H9 (cell line): Measurements from ENCODE around the gene ANO9. TPM values are rescaled to one million over a fixed set of nuclear protein-coding genes. Genes with fewer than 3 reads are reported as not detected.

Source experiments
- DNase-seq: peaks from one replicate; pipeline ENCODE4 v3.0.0-alpha.2; 2017
- H2AFZ ChIP-seq: one replicate; pipeline ENCODE4 v1.6.1; 2013; ENCODE audit warnings: mild to moderate bottlenecking, low read length, control low read depth, moderate library complexity
- H2AK5ac ChIP-seq: 2 replicates; pipeline ENCODE4 v1.6.1; 2013; ENCODE audit warnings: low read length, control low read depth, mixed read lengths; ENCODE audit not compliant: insufficient read length
- H2BK120ac ChIP-seq: one replicate; pipeline ENCODE4 v1.6.1; 2013; ENCODE audit warnings: low read depth, mild to moderate bottlenecking, low read length, control low read depth, inconsistent platforms; ENCODE audit not compliant: poor library complexity, severe bottlenecking
- H2BK12ac ChIP-seq: 2 replicates; pipeline ENCODE4 v1.6.1; 2013; ENCODE audit warnings: low read length, control low read depth, mixed read lengths, low read depth; ENCODE audit not compliant: insufficient read length
- H2BK15ac ChIP-seq: 2 replicates; pipeline ENCODE4 v1.6.1; 2013; ENCODE audit warnings: low read depth, low read length, control low read depth
- H2BK20ac ChIP-seq: one replicate; pipeline ENCODE4 v1.6.1; 2013; ENCODE audit warnings: low read depth, mild to moderate bottlenecking, low read length, control low read depth, inconsistent platforms; ENCODE audit not compliant: poor library complexity, severe bottlenecking
- H2BK5ac ChIP-seq: 2 replicates; pipeline ENCODE4 v1.6.1; 2013; ENCODE audit warnings: low read length, control low read depth, mixed read lengths; ENCODE audit not compliant: insufficient read length
- H3K14ac ChIP-seq: 2 replicates; pipeline ENCODE4 v1.6.1; 2013; ENCODE audit warnings: low read length, control low read depth; ENCODE audit not compliant: insufficient read depth
- H3K18ac ChIP-seq: 2 replicates; pipeline ENCODE4 v1.6.1; 2013; ENCODE audit warnings: low read depth, mild to moderate bottlenecking, mixed read lengths, low read length, control low read depth; ENCODE audit not compliant: insufficient read length
- H3K23ac ChIP-seq: 2 replicates; pipeline ENCODE4 v1.6.1; 2013; ENCODE audit warnings: low read length, control low read depth, mixed read lengths, low read depth; ENCODE audit not compliant: insufficient read length
- H3K23me2 ChIP-seq: 2 replicates; pipeline ENCODE4 v1.6.1; 2013; ENCODE audit warnings: low read depth, mild to moderate bottlenecking, mixed read lengths, low read length, control low read depth; ENCODE audit not compliant: insufficient read length, poor library complexity, severe bottlenecking
- H3K27ac ChIP-seq: 2 replicates; pipeline ENCODE4 v1.5.1; 2013; ENCODE audit warnings: low read length, control low read depth, mixed read lengths, low read depth; ENCODE audit not compliant: insufficient read length
- H3K27me3 ChIP-seq: 2 replicates; pipeline ENCODE4 v1.6.1; 2013; ENCODE audit warnings: low read length, control low read depth, inconsistent platforms; ENCODE audit not compliant: insufficient read depth
- H3K4ac ChIP-seq: 2 replicates; pipeline ENCODE4 v1.6.1; 2013; ENCODE audit warnings: low read depth, mild to moderate bottlenecking, control low read depth, inconsistent platforms, low read length, moderate library complexity
- H3K4me1 ChIP-seq: 2 replicates; pipeline ENCODE4 v1.6.1; 2013; ENCODE audit warnings: low read length, control low read depth, inconsistent platforms; ENCODE audit not compliant: insufficient read depth
- H3K4me2 ChIP-seq: 2 replicates; pipeline ENCODE4 v1.6.1; 2013; ENCODE audit warnings: low read length, control low read depth, mixed read lengths; ENCODE audit not compliant: insufficient read length, insufficient read depth
- H3K56ac ChIP-seq: 2 replicates; pipeline ENCODE4 v1.6.1; 2013; ENCODE audit warnings: low read depth, mild to moderate bottlenecking, mixed read lengths, low read length, control low read depth; ENCODE audit not compliant: insufficient read length
- H3K79me1 ChIP-seq: 2 replicates; pipeline ENCODE4 v1.6.1; 2013; ENCODE audit warnings: low read depth, mild to moderate bottlenecking, moderate library complexity, low read length, control low read depth, inconsistent platforms; ENCODE audit not compliant: insufficient read depth, poor library complexity, severe bottlenecking
- H3K79me2 ChIP-seq: 2 replicates; pipeline ENCODE4 v1.6.1; 2013; ENCODE audit warnings: low read length, control low read depth, inconsistent platforms; ENCODE audit not compliant: insufficient read depth
- H3K9ac ChIP-seq: 2 replicates; pipeline ENCODE4 v1.6.1; 2013; ENCODE audit warnings: low read length, control low read depth, mixed read lengths; ENCODE audit not compliant: insufficient read length; ENCODE audit errors: extremely low read depth
- H3K9me3 ChIP-seq: one replicate; pipeline ENCODE4 v1.6.1; 2013; ENCODE audit warnings: low read depth, low read length, inconsistent platforms; ENCODE audit not compliant: control insufficient read depth
- H3T11ph ChIP-seq: one replicate; pipeline ENCODE4 v1.6.1; 2013; ENCODE audit warnings: mild to moderate bottlenecking, low read length, control low read depth, inconsistent platforms
- H4K20me1 ChIP-seq: one replicate; pipeline ENCODE4 v1.6.1; 2013; ENCODE audit not compliant: control insufficient read depth, insufficient read length, insufficient read depth
- H4K5ac ChIP-seq: 2 replicates; pipeline ENCODE4 v1.6.1; 2013; ENCODE audit warnings: low read depth, mild to moderate bottlenecking, mixed read lengths, low read length, control low read depth; ENCODE audit not compliant: insufficient read length
- H4K8ac ChIP-seq: replicated peaks from 2 replicates; pipeline ENCODE4 v1.6.1; 2013; ENCODE audit warnings: low read length, control low read depth, mixed read lengths, low read depth; ENCODE audit not compliant: insufficient read length
- H4K91ac ChIP-seq: 2 replicates; pipeline ENCODE4 v1.6.1; 2013; ENCODE audit warnings: low read depth, mild to moderate bottlenecking, moderate library complexity, mixed read lengths, low read length, control low read depth; ENCODE audit not compliant: insufficient read length
- H3K27ac Mint-ChIP-seq, 3 experiments: 2 replicates in 2 of 3; 3 replicates in 1 of 3; pipeline ENCODE4 v1.8.0; 2020 to 2021; ENCODE audit warnings: mixed read lengths in 3 of 3, mild to moderate bottlenecking in 1 of 3, moderate library complexity in 1 of 3
- H3K27me3 Mint-ChIP-seq: 2 replicates; pipeline ENCODE4 v1.8.0; 2021; ENCODE audit warnings: low read depth, mild to moderate bottlenecking, moderate library complexity, mixed read lengths
- H3K36me3 Mint-ChIP-seq, 3 experiments: 2 replicates in 2 of 3; 3 replicates in 1 of 3; pipeline ENCODE4 v1.8.0; 2020 to 2021; ENCODE audit warnings: low read depth in 3 of 3, mixed read lengths in 3 of 3; ENCODE audit not compliant: insufficient read depth in 1 of 3
- H3K4me1 Mint-ChIP-seq, 2 experiments: 2 replicates each; pipeline ENCODE4 v1.8.0; 2020; ENCODE audit warnings: mixed read lengths in 2 of 2
- H3K4me3 Mint-ChIP-seq, 2 experiments: 2 replicates in 1 of 2; 3 replicates in 1 of 2; pipeline ENCODE4 v1.8.0; 2020 to 2021; ENCODE audit warnings: mild to moderate bottlenecking in 2 of 2, mixed read lengths in 2 of 2, moderate library complexity in 1 of 2
- H3K9me3 Mint-ChIP-seq, 2 experiments: 2 replicates in 1 of 2; 3 replicates in 1 of 2; pipeline ENCODE4 v1.8.0; 2020; ENCODE audit warnings: mild to moderate bottlenecking in 2 of 2, mixed read lengths in 2 of 2, moderate library complexity in 1 of 2
- WGBS: extraction: QIAGEN DNeasy Blood & Tissue Kit; methylation state at CpG from one replicate; pipeline ENCODE4 v1.1.7; 2013; ENCODE audit warnings: missing lambda C conversion rate, low lambda C conversion rate, mixed read lengths; ENCODE audit not compliant: insufficient read length; ENCODE audit errors: extremely low coverage; 5-methylcytosine and 5-hydroxymethylcytosine counted together
- total RNA-seq: library from RNA; stranded (reverse); gene quantifications from 2 replicates; pipeline ENCODE4 v1.2.1, GENCODE V29; 2021
- TF ChIP-seq, protein P1 (sequence below): fragments of 200-600 bp; sonication (generic); conservative IDR thresholded peaks from 3 replicates; pipeline ENCODE4 v1.8.0; 2021; ENCODE audit warnings: antibody characterized with exemption, mild to moderate bottlenecking

Gene ANO9
- total RNA-seq, 1 experiment from 2014 or later, result 13.1 TPM

DNA sequence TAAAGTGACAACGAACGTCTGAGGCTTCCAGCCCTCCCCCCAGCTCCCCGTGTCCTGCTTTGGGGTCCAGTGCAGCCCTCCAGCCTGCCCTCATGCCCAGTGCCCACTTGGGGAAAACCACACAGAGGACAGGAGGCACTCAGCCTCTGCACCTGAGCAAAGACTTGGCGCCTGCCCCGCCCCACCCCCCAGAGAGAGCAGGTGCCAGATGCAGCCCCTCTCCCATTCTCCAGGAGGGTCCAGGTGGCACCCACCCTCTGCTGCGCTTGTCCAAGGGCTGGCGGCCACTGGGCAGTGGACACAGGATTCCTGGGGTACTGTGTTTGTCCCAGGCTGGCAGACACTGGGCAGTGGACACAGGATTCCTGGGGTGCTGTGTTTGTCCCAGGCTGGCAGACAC lies 49.5 kb upstream of the ANO9 start:
- no peaks in the 10 kb centered on the region for H3K9me3 Mint-ChIP-seq
- no peak overlapping the region for H4K8ac ChIP-seq
- no peak overlapping the region for H4K5ac ChIP-seq
- no peak overlapping the region for H2BK12ac ChIP-seq
- H3K4me3 Mint-ChIP-seq, result no peak overlapping the region
- H3K79me2 ChIP-seq, result no peaks in the 10 kb centered on the region
- no peak overlapping the region for H2BK20ac ChIP-seq
- H3K4me1 Mint-ChIP-seq, result no peaks in the 10 kb centered on the region
- H3K36me3 Mint-ChIP-seq, result peaks cover 9 to 36% (median 35%) of the 10 kb centered on the region in 3 experiments
- no peak overlapping the region for H3K9ac ChIP-seq
- no peaks in the 10 kb centered on the region for H4K20me1 ChIP-seq
- H3K23me2 ChIP-seq, result no peaks in the 10 kb centered on the region
- H3K14ac ChIP-seq, result no peak overlapping the region
- H3K27me3 Mint-ChIP-seq, result no peaks in the 10 kb centered on the region; the same call in 1 of the 2 replicates
- H2AK5ac ChIP-seq, result no peak overlapping the region
- TF ChIP-seq, protein P1, sequence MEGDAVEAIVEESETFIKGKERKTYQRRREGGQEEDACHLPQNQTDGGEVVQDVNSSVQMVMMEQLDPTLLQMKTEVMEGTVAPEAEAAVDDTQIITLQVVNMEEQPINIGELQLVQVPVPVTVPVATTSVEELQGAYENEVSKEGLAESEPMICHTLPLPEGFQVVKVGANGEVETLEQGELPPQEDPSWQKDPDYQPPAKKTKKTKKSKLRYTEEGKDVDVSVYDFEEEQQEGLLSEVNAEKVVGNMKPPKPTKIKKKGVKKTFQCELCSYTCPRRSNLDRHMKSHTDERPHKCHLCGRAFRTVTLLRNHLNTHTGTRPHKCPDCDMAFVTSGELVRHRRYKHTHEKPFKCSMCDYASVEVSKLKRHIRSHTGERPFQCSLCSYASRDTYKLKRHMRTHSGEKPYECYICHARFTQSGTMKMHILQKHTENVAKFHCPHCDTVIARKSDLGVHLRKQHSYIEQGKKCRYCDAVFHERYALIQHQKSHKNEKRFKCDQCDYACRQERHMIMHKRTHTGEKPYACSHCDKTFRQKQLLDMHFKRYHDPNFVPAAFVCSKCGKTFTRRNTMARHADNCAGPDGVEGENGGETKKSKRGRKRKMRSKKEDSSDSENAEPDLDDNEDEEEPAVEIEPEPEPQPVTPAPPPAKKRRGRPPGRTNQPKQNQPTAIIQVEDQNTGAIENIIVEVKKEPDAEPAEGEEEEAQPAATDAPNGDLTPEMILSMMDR, result no peak
- no peak overlapping the region for H3K18ac ChIP-seq
- no peak overlapping the region for H3K4ac ChIP-seq
- H2BK120ac ChIP-seq, result no peak overlapping the region
- H3K9me3 ChIP-seq, result no peaks in the 10 kb centered on the region
- H3T11ph ChIP-seq, result no peak overlapping the region
- H2BK15ac ChIP-seq, result no peak overlapping the region
- no peak overlapping the region for H3K27ac Mint-ChIP-seq
- no peaks in the 10 kb centered on the region for H3K4me1 ChIP-seq
- no peak overlapping the region for H3K4me2 ChIP-seq
- H2AFZ ChIP-seq, result no peak overlapping the region
- H4K91ac ChIP-seq, result no peak overlapping the region
- H3K56ac ChIP-seq, result no peak overlapping the region
- DNase-seq, result no peak
- no peaks in the 10 kb centered on the region for H3K79me1 ChIP-seq
- H3K23ac ChIP-seq, result no peak overlapping the region
- no CpG with 5 or more reads among the region's 7 CpGs for WGBS
- H3K27ac ChIP-seq, result no peak overlapping the region
- H2BK5ac ChIP-seq, result no peak overlapping the region
- H3K27me3 ChIP-seq, result no peaks in the 10 kb centered on the region
